C4-2B (cell line): ENCODE data around the gene MSANTD3.

Experiments
- CTCF ChIP-seq: fragments of 450-650 bp; conservative IDR thresholded peaks from 2 replicates; pipeline ENCODE4 v1.5.1; 2017; ENCODE audit warnings: mild to moderate bottlenecking
- ZFX ChIP-seq: fragments of 450-650 bp; IDR thresholded peaks from 2 replicates; pipeline ENCODE4 v1.6.1; 2017

DNA sequence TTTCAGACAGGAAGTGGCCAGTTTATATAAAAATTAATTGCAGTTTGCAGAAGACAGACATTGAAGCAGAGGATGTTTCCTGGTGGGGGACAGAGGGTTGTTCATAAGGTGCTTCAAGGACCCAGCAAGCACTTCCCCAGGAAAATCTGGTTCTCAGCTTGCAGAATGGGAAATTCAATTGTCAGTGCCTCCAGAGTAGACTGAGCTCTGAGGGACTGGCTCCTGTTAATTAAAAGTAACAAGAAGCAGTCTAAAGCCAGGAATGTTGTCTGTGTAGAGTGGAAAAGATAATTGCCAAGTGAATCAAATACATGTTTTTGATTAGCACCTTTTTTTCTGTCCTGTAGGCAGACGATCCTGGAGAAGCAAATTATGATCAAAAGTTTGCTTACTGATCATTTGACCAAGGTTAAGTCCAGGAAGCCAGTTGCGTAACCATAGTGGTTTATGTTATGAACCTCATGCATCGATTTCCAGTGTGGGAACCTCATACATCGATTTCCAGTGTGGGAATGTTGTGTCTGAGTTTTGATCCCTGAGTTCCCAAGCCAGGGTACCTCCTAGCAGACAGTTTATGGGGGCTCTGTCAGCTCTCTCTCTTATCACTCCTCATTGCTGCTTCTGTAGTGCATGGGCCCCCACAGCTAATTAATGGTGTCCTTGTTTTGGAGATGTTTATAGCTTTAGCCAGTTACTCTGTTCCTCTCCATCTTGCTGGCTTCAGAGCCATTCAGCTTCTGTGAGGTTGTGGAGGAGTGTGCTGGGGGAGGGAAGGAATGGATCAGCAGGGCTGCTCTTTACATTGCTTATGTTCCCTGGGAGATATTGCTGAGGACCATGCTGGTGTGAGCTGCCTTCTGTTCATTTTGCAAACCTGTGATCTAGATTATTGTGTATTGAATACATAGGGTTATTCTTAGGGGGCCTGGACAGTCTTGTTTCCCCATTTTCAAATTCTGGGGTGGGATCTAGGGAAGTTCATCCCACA, 17.1 kb downstream of the MSANTD3 start:
- TF ChIP-seq CTCF (no peak), ZFX (no peak)
